ENCODE data around the gene AATK. TPM values are rescaled to one million over a fixed set of nuclear protein-coding genes. Genes with fewer than 3 reads are reported as not detected.
"Not testable (repeated sequence)": the region's sequence is repeated elsewhere in the genome, so short reads cannot be mapped to it uniquely, and the experiment has no call there.

AATK gene
- total RNA-seq, 2 experiments from 2014 or later = 1.2 to 1.4 TPM

DNA sequence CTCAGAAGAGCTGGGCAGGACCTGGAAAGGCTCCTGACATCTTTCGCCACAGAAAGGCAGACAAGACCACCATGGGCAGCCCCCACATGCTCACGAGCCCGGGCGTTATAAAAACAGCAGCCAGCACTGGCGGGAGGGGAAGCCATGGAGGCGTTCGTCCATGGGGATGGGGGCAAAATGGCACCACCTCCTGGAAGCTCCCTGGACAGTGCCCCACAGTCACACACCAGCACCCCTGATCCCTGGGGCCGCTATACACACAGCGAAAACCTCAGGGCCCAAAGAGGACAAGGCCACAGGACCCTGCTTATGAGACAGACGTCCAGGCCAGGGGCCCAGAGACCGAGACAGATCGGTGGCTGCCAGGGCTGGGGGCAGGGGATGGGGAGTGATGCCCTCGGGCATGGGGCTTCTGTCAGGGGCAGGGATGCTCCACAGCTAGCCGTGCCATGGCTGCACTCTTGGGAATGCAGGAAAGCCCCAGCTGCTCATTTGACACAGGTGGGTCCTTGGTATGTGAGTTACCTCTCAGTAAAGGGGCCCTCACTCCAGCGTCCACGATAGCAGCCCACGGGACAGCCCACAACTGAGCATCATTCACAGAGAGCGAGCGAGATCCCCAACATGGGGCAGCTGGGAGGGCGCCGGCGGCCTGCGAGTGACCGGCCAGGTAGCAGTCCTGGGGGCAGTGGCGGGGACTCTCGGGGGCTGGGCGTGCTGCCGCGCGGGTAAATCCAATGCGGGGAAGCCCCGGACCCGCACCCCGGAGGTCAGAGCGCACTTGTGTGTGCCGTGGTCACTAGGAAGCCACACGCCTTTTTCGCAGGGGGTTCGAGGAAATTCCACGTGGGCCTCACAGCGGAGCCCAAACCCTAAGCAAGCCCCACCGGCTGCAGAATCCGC, 7.1 kb downstream of the AATK start:
- H3K9me3 Mint-ChIP-seq = no peaks in the 10 kb centered on the region
- H3K4me1 Mint-ChIP-seq = no peaks in the 10 kb centered on the region
- peaks cover 2% of the 10 kb centered on the region for H3K27me3 Mint-ChIP-seq
- no peak overlapping the region for H3K27ac Mint-ChIP-seq
- no peak for DNase-seq
- H3K4me3 Mint-ChIP-seq = no peak overlapping the region
- no peaks in the 10 kb centered on the region for H3K36me3 Mint-ChIP-seq
- POLR2A ChIA-PET = interaction anchor here (0.5 to 1.0 kb wide), 2 partner anchors 16 to 64 kb away, joined by 3 read pairs; partner anchors contain the start of gene CEP131
- no peak for ATAC-seq (ENCODE audit: low read depth)

DNA sequence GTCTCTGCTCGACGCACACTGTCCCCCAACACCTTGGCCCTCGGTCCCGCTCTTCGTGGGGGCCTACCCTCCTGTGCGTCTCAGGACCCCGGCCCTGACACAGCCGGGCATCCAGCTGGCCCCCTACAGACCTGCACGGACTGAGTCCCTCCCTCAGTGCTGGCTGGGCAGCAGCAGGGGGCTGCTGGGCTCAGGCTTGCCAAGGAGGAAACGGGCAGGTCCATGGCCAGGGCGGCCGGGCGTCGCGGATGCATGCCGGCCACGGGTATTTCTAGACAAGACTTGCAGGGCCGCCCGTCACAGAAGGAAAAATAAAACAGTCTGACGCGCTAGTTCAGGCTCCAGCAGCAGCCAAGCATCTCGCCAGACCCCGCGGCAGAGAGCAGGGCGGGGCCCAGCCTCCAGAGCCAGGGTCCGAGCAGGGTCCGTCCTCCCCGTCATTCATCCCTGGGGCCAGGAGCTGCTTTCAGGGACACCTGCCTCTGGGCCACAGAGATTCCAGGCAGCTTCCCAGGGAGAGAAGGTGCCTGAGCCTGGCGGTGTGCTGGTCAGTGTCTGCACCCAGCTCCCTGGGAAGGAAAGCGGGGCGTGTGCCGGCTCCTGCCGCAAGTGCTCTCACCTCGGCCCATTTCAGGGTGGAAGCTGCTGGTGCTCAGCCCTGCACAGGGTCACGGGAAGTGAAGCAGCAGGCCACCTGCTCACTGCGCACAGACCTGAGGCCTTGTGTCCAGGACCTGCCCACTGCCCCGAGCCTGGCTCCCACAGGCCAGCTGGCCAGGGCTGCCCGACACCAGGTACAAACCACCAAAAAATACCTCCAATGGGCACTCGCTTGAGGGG, 8.0 kb downstream of the AATK start:
- no peak overlapping the region for H3K27ac Mint-ChIP-seq
- H3K4me1 Mint-ChIP-seq = no peaks in the 10 kb centered on the region
- H3K36me3 Mint-ChIP-seq = no peaks in the 10 kb centered on the region
- H3K9me3 Mint-ChIP-seq = no peaks in the 10 kb centered on the region
- ATAC-seq (ENCODE audit: low read depth) (no peak), DNase-seq (no peak)
- POLR2A ChIA-PET = interaction anchor here (0.5 to 1.0 kb wide), 2 partner anchors 17 to 65 kb away, joined by 3 read pairs; partner anchors contain the start of gene CEP131
- no peak overlapping the region for H3K4me3 Mint-ChIP-seq
- H3K27me3 Mint-ChIP-seq = peaks cover 2% of the 10 kb centered on the region

DNA sequence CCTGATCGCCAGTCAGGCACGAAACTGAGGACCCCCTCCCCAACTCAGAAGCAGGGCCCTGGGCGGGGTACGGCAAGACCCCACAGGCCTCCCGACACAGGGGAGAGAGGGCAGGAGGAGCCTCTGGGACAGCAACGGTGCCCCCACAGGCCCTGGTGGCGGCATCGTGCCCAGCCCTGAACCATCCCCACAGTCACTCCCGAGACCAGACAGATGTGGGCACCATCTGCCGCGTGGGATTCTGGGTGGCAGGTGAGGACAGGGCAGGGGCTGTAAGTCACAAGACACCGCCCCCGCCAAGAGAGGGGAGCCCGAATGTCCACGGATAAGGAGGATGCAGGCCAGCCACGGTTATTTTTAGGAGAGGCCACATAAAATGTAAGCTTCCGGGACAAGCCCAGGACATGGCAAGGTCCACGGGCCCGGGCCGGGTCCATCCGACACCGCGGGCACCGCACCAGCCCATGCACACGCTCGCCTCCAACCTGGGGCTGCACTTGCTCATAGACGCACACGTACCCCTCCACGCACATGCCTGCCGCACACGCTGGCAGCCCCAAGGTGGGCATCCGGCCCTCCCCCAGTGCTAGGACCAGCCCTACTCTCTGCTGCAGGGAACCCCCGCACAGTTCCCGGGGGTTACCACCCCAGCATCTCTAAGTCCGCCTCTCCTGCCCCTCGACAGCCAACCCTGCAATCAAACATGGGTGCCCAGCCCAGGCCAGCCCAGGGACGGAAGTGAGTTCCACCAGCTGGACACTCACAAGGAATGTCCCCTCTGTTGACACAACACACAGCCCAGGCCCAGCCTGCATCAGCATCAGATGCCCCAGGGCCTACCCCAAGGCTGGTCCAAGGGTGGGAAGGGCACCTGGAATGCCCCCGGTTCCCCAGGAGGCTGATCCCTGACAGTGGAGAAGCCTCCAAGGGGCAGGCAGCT, 8.9 kb downstream of the AATK start:
- Mint-ChIP-seq H3K27me3 (peaks cover 4% of the 10 kb centered on the region), H3K4me3 (no peak overlapping the region), H3K4me1 (peaks cover 1% of the 10 kb centered on the region), H3K36me3 (no peaks in the 10 kb centered on the region), H3K27ac (no peak overlapping the region), H3K9me3 (no peaks in the 10 kb centered on the region)
- POLR2A ChIA-PET = no interaction called here
- ATAC-seq (ENCODE audit: low read depth) (no peak), DNase-seq (no peak)

DNA sequence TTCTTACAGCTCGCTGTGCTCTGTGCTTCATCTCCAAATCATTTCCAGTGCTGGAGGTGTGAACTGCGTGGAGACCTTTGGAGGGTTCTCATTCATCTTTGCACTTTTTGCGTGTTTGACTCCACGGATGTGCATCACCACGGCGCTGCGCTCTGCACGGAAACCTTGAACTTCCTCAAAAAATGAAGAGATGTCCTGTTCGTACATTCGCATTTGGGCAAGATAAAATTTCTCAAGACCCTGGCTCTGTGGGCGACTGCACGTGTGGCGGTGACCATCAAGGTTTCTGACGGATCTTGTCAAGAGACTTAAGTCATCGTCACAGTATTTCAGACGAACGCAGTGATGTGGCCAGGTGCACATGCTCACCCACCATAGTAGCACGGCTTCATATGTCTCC, 11.1 kb downstream of the AATK start:
- Mint-ChIP-seq H3K9me3 (no peaks in the 10 kb centered on the region), H3K4me1 (peaks cover 1% of the 10 kb centered on the region), H3K27ac (no peak overlapping the region), H3K4me3 (no peak overlapping the region), H3K27me3 (peaks cover 2% of the 10 kb centered on the region), H3K36me3 (no peaks in the 10 kb centered on the region)
- DNase-seq (no peak), ATAC-seq (ENCODE audit: low read depth) (no peak)
- POLR2A ChIA-PET = no interaction called here

DNA sequence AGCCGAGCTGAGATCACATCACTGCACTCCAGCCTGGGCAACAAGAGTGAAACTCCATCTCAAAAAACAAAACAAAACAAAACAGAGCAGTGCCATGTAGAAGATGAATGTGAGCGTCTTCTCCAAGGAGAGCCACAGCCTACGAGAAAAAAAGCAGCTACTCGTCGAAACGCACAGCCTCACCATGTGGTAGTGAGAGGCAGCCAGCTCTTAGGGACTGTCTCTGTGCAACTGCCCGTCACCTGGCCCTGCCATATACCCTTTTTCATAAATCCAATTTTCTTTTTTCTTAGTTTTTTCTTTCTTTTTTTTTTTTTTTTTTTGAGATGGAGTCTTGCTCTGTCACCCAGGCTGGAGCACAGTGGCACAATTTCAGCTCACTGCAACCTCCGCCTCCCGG, 12.0 kb downstream of the AATK start:
- H3K27me3 Mint-ChIP-seq; H3K27ac Mint-ChIP-seq; H3K4me3 Mint-ChIP-seq; DNase-seq; H3K4me1 Mint-ChIP-seq; POLR2A ChIA-PET; ATAC-seq (ENCODE audit: low read depth); H3K9me3 Mint-ChIP-seq; H3K36me3 Mint-ChIP-seq: not testable (repeated sequence)

DNA sequence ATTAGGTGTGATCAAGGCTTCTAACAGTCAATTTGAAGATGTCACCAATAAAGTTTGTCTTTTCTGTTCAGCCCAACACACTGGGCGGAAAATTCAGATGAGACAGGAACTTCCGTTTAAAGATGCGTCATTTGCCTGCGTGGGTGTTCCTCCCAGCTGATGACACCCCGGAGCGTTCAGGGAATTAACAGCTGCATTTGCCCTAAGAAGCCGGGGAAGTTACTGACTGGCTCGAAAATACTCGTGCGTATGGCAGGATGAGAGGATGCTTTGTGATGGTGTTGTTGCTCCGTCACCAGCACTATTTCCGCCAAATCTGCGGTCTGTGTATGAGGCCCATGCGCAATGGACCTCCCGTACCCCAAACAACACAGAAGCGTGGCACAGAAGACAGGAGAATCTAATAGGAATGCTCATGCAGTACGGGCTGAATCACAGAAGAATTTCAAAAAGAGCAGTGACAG, 12.6 kb downstream of the AATK start:
- no peak overlapping the region for H3K27ac Mint-ChIP-seq
- peaks cover 1% of the 10 kb centered on the region for H3K4me1 Mint-ChIP-seq
- peaks cover 2% of the 10 kb centered on the region for H3K27me3 Mint-ChIP-seq
- H3K36me3 Mint-ChIP-seq = no peaks in the 10 kb centered on the region
- H3K4me3 Mint-ChIP-seq = no peak overlapping the region
- DNase-seq (no peak), ATAC-seq (ENCODE audit: low read depth) (no peak)
- H3K9me3 Mint-ChIP-seq = no peaks in the 10 kb centered on the region
- POLR2A ChIA-PET = no interaction called here

DNA sequence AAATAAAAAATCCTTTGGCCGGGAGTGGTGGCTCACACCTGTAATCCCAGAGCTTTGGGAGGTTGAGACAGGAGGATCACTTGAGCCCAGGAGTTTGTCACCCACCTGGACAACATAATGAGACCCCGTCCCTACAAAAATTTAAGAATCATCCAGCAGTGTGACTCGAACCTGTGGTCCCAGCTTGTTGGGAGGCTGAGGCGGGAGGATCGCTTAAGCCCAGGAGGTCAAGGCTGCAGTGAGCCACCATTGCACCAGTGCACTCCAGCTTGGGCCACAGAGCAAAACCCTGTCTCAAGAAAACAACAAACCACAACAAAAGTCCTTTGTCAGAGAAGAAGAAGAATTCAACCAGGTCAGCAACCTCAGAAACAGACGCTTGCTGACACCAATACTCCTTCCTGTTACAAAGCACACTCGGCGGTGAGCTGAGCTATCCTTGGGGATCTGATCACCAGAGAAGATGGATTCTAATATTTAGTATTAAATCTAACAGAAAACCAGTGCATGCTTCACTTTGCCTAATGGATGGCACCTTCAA, 13.7 kb downstream of the AATK start:
- Mint-ChIP-seq H3K4me3 (no peak overlapping the region), H3K9me3 (no peaks in the 10 kb centered on the region), H3K36me3 (no peaks in the 10 kb centered on the region), H3K27ac (no peak overlapping the region), H3K4me1 (peaks cover 1% of the 10 kb centered on the region), H3K27me3 (peaks cover 2% of the 10 kb centered on the region)
- DNase-seq (no peak), ATAC-seq (ENCODE audit: low read depth) (no peak)
- POLR2A ChIA-PET = no interaction called here

DNA sequence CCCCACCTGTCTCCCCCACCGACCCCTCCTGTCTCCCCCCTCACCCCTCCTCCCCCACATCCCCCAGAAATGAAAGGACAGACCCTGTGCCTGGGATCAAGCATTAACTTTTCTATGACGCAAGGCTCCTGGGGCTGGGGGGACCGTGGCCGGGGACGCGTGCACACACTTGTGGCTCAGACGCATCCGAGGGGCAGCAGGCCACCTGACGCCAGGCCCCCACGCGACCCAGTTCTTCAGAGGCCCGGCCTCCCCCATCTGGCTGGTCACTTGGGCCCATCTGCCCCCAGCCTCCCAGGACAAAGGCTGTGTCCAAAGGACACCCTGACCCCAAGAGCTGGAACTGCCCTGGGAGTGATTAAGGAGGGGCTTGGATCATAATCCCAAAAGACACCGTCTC, 14.7 kb downstream of the AATK start:
- Mint-ChIP-seq H3K27ac (no peak overlapping the region), H3K36me3 (no peaks in the 10 kb centered on the region), H3K9me3 (no peaks in the 10 kb centered on the region), H3K27me3 (peaks cover 4% of the 10 kb centered on the region), H3K4me3 (no peak overlapping the region), H3K4me1 (peaks cover 1% of the 10 kb centered on the region)
- no peak for ATAC-seq (ENCODE audit: low read depth)
- DNase-seq = no peak
- POLR2A ChIA-PET = no interaction called here

DNA sequence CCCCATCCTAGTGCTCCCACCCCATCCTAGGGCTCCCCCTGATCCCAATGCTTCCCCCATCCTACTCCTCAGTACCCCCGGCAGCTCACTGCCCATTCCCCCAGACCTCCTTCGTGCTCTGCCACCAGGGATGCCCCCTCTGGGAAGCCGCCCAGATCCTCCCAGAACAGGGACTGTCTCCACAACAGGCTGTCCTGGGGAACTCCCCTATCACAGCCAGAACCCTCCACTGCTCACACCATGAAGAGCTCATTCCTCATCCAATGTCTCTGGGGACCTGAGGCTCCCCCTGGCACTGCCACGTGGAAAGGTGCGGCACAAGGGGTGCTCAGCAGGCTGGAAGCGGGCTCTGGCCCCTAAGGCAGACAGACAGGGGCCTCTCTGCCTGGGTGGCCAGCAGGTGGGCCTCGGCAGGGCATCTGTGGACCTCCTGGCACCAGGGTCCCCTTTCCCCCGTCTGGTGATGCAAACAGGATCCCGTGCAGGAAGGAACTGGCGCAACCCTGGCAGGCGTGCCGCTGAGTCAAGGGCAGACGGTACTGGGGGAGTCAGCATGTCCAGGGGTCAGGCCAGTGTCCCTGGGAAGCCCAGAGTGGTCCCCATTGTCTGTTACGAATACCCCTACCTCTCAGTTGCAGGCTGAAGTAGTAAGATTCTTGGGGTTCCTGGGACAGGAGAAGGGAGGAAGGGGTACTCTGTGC, 15.5 kb downstream of the AATK start:
- H3K4me3 Mint-ChIP-seq = no peak overlapping the region
- no peak for DNase-seq
- no peaks in the 10 kb centered on the region for H3K9me3 Mint-ChIP-seq

DNA sequence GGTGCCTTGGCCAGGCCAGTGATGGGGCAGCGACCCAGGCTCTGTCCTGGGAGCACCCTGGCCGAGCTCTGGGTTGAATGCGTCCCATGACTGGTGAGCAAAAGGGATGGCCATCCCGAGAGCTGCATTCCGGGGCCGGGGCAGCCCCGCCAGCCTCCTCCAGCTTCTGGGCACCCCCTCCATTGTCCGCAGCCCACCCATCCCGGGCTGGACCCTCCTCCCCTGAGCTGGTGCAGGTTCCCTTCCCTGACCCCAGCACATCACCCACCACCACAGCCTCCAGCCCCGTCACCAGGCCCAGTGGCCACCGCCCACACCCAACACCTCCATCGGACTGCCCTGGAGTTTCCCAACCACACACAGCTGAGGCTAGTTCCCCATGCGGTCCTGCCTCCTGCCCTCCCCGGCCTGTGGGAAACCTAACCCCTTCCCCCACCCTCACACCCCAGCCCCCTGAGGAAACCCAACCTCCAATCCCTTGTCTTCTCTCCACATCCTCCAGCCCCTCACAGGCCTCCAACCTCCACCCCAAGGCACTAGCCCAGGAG, 17.0 kb downstream of the AATK start:
- H3K36me3 Mint-ChIP-seq = no peaks in the 10 kb centered on the region
- POLR2A ChIA-PET = no interaction called here
- peaks cover 1% of the 10 kb centered on the region for H3K4me1 Mint-ChIP-seq
- ATAC-seq (ENCODE audit: low read depth) = no peak
- peak overlapping the region; percentile 68 for H3K27ac Mint-ChIP-seq
- no peak for DNase-seq
- peaks cover 7% of the 10 kb centered on the region for H3K27me3 Mint-ChIP-seq
- no peaks in the 10 kb centered on the region for H3K9me3 Mint-ChIP-seq
- no peak overlapping the region for H3K4me3 Mint-ChIP-seq

More for the DNA sequence above, 15.5 kb downstream of the AATK start:
- Mint-ChIP-seq H3K4me1 (peaks cover 1% of the 10 kb centered on the region), H3K27ac (no peak overlapping the region), H3K36me3 (no peaks in the 10 kb centered on the region), H3K27me3 (peaks cover 5% of the 10 kb centered on the region)
- no peak for ATAC-seq (ENCODE audit: low read depth)
- POLR2A ChIA-PET = no interaction called here

DNA sequence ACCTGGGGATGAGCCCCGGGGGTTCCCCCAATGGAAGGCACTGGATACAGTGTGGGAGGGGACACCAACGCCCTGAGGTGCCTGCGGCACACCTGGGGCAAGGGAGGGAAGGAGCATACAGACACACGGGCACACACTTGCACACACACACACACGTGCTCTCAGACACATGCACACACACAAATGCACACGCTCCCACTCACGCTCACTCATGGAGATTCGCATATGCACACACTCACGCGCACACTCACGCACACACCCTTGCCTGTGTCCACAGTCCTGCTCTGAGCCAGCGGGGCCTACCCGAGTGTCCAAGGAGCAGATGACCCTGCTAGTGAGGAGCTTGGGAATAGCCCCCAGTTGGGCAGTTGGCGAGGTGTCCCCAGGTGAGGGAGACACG, 17.4 kb downstream of the AATK start:
- Mint-ChIP-seq H3K27me3 (peaks cover 7% of the 10 kb centered on the region), H3K27ac (no peak overlapping the region), H3K4me1 (peaks cover 1% of the 10 kb centered on the region), H3K36me3 (no peaks in the 10 kb centered on the region), H3K4me3 (no peak overlapping the region), H3K9me3 (no peaks in the 10 kb centered on the region)
- no peak for DNase-seq
- POLR2A ChIA-PET = no interaction called here
- ATAC-seq (ENCODE audit: low read depth) = no peak

DNA sequence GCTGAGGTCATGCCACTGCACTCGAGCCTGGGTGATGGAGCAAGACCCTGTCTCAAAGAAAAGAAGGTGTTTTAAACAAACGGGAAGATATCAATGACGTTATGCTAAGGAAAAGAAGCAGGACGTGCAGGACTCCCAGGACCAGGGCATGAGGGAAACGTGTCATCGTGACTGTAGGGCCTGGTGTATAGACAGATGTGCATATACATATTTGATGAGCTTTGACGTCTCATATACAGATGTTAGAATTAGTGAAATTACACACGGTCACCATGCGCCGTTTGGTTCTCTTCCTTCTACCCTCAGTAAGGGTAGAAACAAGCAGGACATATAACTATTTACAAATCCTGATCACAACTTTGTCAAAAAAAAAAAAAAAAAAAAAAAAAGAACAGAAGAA, 18.3 kb downstream of the AATK start:
- H3K4me1 Mint-ChIP-seq = peaks cover 1% of the 10 kb centered on the region
- POLR2A ChIA-PET = no interaction called here
- no peak overlapping the region for H3K4me3 Mint-ChIP-seq
- no peak for ATAC-seq (ENCODE audit: low read depth)
- H3K27ac Mint-ChIP-seq = no peak overlapping the region
- no peak for DNase-seq
- H3K36me3 Mint-ChIP-seq = no peaks in the 10 kb centered on the region
- no peaks in the 10 kb centered on the region for H3K9me3 Mint-ChIP-seq
- H3K27me3 Mint-ChIP-seq = peaks cover 7% of the 10 kb centered on the region
